ENCODE data around the gene PLPP4.

The PLPP4 gene

GRCh38 chr10:120478386-120478785 is 21.4 kb downstream of the PLPP4 start:
- no peaks in the 10 kb centered on the region for H4K20me1 ChIP-seq (ENCODE audit: low read depth, low read length)
- H3K9ac ChIP-seq (ENCODE audit: low read length) = no peak overlapping the region
- no peak for TF ChIP-seq CTCF (IDR thresholded peaks at IDR 0.05; ENCODE audit: insufficient read depth, low read length, poor library complexity, severe bottlenecking)
- TF ChIP-seq EZH2phosphoT487 (conservative IDR thresholded peaks at IDR 0.05; ENCODE audit: low read length) = no peak
- H3K36me3 ChIP-seq (ENCODE audit: low read length) = no peaks in the 10 kb centered on the region
- no peaks in the 10 kb centered on the region for H3K27me3 ChIP-seq (ENCODE audit: low read length)
- no peak overlapping the region for H3K27ac ChIP-seq (ENCODE audit: low read depth, low read length)
- H3K9me3 ChIP-seq (ENCODE audit: insufficient read depth, low read length) = no peaks in the 10 kb centered on the region
- H3K79me2 ChIP-seq (ENCODE audit: insufficient read depth, low read length) = no peaks in the 10 kb centered on the region
- no peaks in the 10 kb centered on the region for H3F3A ChIP-seq (ENCODE audit: insufficient read depth)
- H2AFZ ChIP-seq (ENCODE audit: low read depth, low read length, severe bottlenecking) = no peak overlapping the region
- no peak overlapping the region for H3K4me2 ChIP-seq (ENCODE audit: low read depth, low read length, poor library complexity, severe bottlenecking)
- H3K9me2 ChIP-seq (replicated peaks; ENCODE audit: insufficient read depth, low read length) = no peaks in the 10 kb centered on the region
- no peak overlapping the region for H3K4me3 ChIP-seq (ENCODE audit: insufficient read depth, low read length, poor library complexity, severe bottlenecking)

GRCh38 chr10:120479506-120479905 is 22.5 kb downstream of the PLPP4 start:
- Histone ChIP-seq H3K9me3 (ENCODE audit: insufficient read depth, low read length) (no peaks in the 10 kb centered on the region), H3K9me2 (replicated peaks; ENCODE audit: insufficient read depth, low read length) (no peaks in the 10 kb centered on the region), H2AFZ (ENCODE audit: low read depth, low read length, severe bottlenecking) (no peak overlapping the region)

GRCh38 chr10:120480065-120480600 is 23.1 kb downstream of the PLPP4 start:
- no peaks in the 10 kb centered on the region for H3K9me2 ChIP-seq (replicated peaks; ENCODE audit: insufficient read depth, low read length)
- no peak overlapping the region for H2AFZ ChIP-seq (ENCODE audit: low read depth, low read length, severe bottlenecking)
- H3K4me3 ChIP-seq (ENCODE audit: insufficient read depth, low read length, poor library complexity, severe bottlenecking) = no peak overlapping the region
- H3K27me3 ChIP-seq (ENCODE audit: low read length) = no peaks in the 10 kb centered on the region
- H3F3A ChIP-seq (ENCODE audit: insufficient read depth) = no peaks in the 10 kb centered on the region
- H3K4me2 ChIP-seq (ENCODE audit: low read depth, low read length, poor library complexity, severe bottlenecking) = no peak overlapping the region
- H3K36me3 ChIP-seq (ENCODE audit: low read length) = no peaks in the 10 kb centered on the region
- H3K27ac ChIP-seq (ENCODE audit: low read depth, low read length) = no peak overlapping the region
- no peaks in the 10 kb centered on the region for H3K79me2 ChIP-seq (ENCODE audit: insufficient read depth, low read length)
- no peaks in the 10 kb centered on the region for H4K20me1 ChIP-seq (ENCODE audit: low read depth, low read length)
- H3K9ac ChIP-seq (ENCODE audit: low read length) = no peak overlapping the region
- no peaks in the 10 kb centered on the region for H3K9me3 ChIP-seq (ENCODE audit: insufficient read depth, low read length)
- TF ChIP-seq EZH2phosphoT487 (conservative IDR thresholded peaks at IDR 0.05; ENCODE audit: low read length) = no peak
- no peak for TF ChIP-seq CTCF (IDR thresholded peaks at IDR 0.05; ENCODE audit: insufficient read depth, low read length, poor library complexity, severe bottlenecking)

More at GRCh38 chr10:120479506-120479905, 22.5 kb downstream of the PLPP4 start:
- H3K79me2 ChIP-seq (ENCODE audit: insufficient read depth, low read length) = no peaks in the 10 kb centered on the region
- no peak overlapping the region for H3K9ac ChIP-seq (ENCODE audit: low read length)
- H3K36me3 ChIP-seq (ENCODE audit: low read length) = no peaks in the 10 kb centered on the region
- H3F3A ChIP-seq (ENCODE audit: insufficient read depth) = no peaks in the 10 kb centered on the region
- H3K4me3 ChIP-seq (ENCODE audit: insufficient read depth, low read length, poor library complexity, severe bottlenecking) = no peak overlapping the region
- no peak overlapping the region for H3K4me2 ChIP-seq (ENCODE audit: low read depth, low read length, poor library complexity, severe bottlenecking)
- no peaks in the 10 kb centered on the region for H3K27me3 ChIP-seq (ENCODE audit: low read length)
- H4K20me1 ChIP-seq (ENCODE audit: low read depth, low read length) = no peaks in the 10 kb centered on the region
- H3K27ac ChIP-seq (ENCODE audit: low read depth, low read length) = no peak overlapping the region
- TF ChIP-seq EZH2phosphoT487 (conservative IDR thresholded peaks at IDR 0.05; ENCODE audit: low read length) = no peak
- no peak for TF ChIP-seq CTCF (IDR thresholded peaks at IDR 0.05; ENCODE audit: insufficient read depth, low read length, poor library complexity, severe bottlenecking)

All from SU-DHL-6 (cell line).